Measurements from ENCODE around the gene KAT7.

Gene KAT7

GRCh38 chr17:49871211-49871610, 82.7 kb downstream of the KAT7 start:
- DNase-seq (ENCODE audit: low read depth) = no peak

GRCh38 chr17:49872754-49873377, 84.4 kb downstream of the KAT7 start:
- DNase-seq (ENCODE audit: low read depth) = no peak

- no peak for DNase-seq (ENCODE audit: low read depth)
Observed at GRCh38 chr17:49873466-49873865, 85.0 kb downstream of the KAT7 start.

- DNase-seq (ENCODE audit: low read depth) = no peak
Observed at GRCh38 chr17:49873926-49874325, 85.4 kb downstream of the KAT7 start.

- no peak for DNase-seq (ENCODE audit: low read depth)
Observed at GRCh38 chr17:49874911-49875310, 86.4 kb downstream of the KAT7 start.

GRCh38 chr17:49875685-49876084, 87.2 kb downstream of the KAT7 start:
- no peak for DNase-seq (ENCODE audit: low read depth)

DNA sequence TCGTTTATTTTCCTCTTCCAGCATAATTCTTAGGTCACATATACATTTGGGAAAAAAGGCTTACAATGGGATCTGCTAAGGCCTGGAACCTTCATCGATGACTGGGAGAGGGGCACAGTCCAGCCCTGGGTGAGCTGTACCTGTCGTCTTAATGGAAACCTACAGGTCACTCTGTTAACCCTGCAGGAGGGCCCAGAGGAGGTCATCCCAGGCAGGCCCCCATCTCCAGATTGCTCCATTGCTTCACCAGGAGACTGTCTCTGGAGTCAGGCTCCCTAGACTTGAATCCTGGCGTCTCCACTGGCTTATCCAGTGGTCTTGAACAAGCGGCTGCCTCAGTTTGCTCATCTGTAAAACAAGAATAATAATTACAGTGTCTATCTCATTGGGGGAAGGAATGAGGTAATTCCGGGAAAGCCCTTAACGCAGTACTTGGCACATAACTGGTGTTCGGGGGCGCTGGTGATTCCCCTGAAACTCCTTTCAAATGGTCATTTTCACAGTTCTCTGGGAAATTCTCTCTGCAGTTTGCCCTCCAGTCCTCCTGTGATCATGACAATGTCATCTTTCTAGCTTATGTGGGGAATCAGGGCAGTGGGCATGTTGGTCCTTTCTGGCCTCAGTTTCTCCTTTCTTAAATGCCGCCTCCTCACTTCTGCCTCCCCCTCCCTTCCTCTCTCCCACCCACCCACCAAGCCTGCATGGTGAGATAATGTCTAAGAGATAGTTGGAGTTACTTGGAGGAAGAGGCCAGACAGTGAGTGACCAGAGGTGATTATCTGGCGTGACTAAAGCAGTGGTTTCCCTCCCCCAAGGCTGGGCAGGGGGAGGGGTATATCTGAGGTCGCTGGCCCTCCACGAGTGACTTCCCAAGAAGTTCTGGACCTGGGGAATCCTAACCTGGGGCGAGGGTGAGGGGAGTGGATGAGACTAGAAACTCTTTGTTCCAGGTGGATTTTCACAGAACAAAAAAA, 90.7 kb downstream of the KAT7 start:
- no peak for DNase-seq (ENCODE audit: low read depth)

- peak; percentile 79 for DNase-seq (ENCODE audit: low read depth)
Observed at GRCh38 chr17:49880291-49881053, 92.0 kb downstream of the KAT7 start.

DNA sequence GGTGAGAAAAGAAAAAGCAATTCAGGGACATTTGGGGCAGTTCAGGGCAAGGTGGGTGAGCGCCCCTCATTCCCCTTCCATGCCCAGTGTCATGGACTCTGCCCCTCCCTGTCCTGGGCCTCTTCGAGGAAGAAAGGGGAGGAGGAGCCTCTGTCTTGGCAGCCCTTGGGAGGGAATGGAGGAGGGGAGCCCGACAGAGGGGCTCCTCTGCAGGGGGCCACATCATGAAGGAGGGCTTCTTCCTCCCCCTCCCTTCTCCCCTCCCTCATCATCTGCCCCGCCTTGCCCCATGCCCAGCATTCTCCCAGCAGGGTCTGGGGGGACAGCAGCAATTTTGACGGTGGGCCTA, 92.5 kb downstream of the KAT7 start:
- no peak for DNase-seq (ENCODE audit: low read depth)

DNA sequence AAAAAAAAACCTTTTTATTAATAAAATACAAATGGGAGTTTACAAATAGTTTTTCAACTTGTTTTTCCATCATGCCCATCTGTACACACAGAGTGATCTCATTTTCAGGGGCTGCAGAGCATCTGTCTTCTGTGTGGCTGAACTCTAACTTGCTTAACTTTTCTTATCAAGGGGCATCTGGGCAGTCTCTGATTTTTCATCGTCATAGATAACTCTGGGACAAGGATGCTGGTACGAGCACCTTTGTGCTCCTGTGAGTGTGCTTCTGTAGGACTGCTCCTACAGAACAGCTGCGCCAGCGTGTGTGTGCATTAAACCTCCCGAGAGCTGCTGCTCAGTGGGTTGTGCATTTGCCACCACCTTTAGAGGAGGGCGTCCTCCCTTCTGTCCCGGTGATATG, 94.0 kb downstream of the KAT7 start:
- no peak for DNase-seq (ENCODE audit: low read depth)
